HFFc6 (cell line): ENCODE measurements around the gene MED27. TPM values are rescaled to one million over a fixed set of nuclear protein-coding genes. Genes with fewer than 3 reads are reported as not detected.

Source experiments
- DNase-seq: peaks from one replicate; pipeline ENCODE4 v3.0.0-alpha.2; 2018
- H3K27ac Mint-ChIP-seq: 2 replicates; pipeline ENCODE4 v1.8.0; 2020; ENCODE audit warnings: mild to moderate bottlenecking, mixed read lengths
- H3K27me3 Mint-ChIP-seq: 2 replicates; pipeline ENCODE4 v1.8.0; 2021; ENCODE audit warnings: mild to moderate bottlenecking, moderate library complexity, mixed read lengths; ENCODE audit not compliant: insufficient read depth
- H3K36me3 Mint-ChIP-seq: 2 replicates; pipeline ENCODE4 v1.8.0; 2021; ENCODE audit warnings: low read depth, mixed read lengths
- H3K4me1 Mint-ChIP-seq: 2 replicates; pipeline ENCODE4 v1.8.0; 2020; ENCODE audit warnings: low read depth, mixed read lengths
- H3K4me3 Mint-ChIP-seq: 2 replicates; pipeline ENCODE4 v1.8.0; 2020; ENCODE audit warnings: mild to moderate bottlenecking, moderate library complexity, mixed read lengths
- H3K9me3 Mint-ChIP-seq: 2 replicates; pipeline ENCODE4 v1.8.0; 2020; ENCODE audit warnings: mild to moderate bottlenecking, mixed read lengths
- CTCF ChIP-seq: fragments of 200-600 bp; sonication (generic); IDR thresholded peaks from 2 replicates; pipeline ENCODE4 v1.5.0; 2021; ENCODE audit warnings: antibody characterized with exemption, mild to moderate bottlenecking
- total RNA-seq, 6 experiments: library from RNA; stranded (reverse); fragmentation: NEBNext Ultra II Directional; extraction: Animal tissue kit (Norgen Biotek cat#: 25700); gene quantifications; 2 replicates in 1 of 6; 3 replicates in 5 of 6; pipeline ENCODE4 v1.2.3, GENCODE V29; 2021

The MED27 gene
- total RNA-seq, 6 experiments from 2014 or later = 30.2 to 37.7 (median 32.7) TPM

GRCh38 chr9:131836607-131837315 lies 242.9 kb downstream of the MED27 start:
- Mint-ChIP-seq H3K27ac (no peak overlapping the region), H3K4me3 (no peak overlapping the region), H3K36me3 (peaks cover 6% of the 10 kb centered on the region), H3K27me3 (peaks cover 32% of the 10 kb centered on the region), H3K9me3 (peaks cover 25% of the 10 kb centered on the region), H3K4me1 (peaks cover 16% of the 10 kb centered on the region)
- DNase-seq = no peak
- no peak for TF ChIP-seq CTCF

DNA sequence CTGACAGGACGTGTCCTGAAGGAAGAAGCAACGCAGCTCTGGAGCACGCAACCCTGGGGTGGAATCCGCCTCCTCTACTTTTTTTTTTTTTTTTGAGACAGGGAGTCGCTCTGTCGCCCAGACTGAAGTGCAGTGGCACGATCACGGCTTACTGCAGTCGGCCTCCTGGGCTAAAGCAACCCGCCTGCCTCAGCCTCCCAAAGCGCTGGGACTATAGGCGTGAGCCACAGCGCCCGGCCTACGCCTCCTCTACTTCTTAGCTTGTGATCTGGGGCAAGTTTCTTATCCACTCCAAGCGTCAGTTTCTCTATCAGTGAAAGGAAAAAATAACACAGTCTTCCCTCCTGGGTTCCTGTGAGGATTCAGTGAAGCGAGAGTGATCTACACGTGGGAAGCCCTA lies 243.6 kb downstream of the MED27 start:
- Mint-ChIP-seq H3K4me3 (no peak overlapping the region), H3K4me1 (peaks cover 16% of the 10 kb centered on the region), H3K27me3 (peaks cover 29% of the 10 kb centered on the region), H3K27ac (no peak overlapping the region), H3K36me3 (peaks cover 6% of the 10 kb centered on the region), H3K9me3 (peaks cover 25% of the 10 kb centered on the region)
- DNase-seq = no peak
- no peak for TF ChIP-seq CTCF

DNA sequence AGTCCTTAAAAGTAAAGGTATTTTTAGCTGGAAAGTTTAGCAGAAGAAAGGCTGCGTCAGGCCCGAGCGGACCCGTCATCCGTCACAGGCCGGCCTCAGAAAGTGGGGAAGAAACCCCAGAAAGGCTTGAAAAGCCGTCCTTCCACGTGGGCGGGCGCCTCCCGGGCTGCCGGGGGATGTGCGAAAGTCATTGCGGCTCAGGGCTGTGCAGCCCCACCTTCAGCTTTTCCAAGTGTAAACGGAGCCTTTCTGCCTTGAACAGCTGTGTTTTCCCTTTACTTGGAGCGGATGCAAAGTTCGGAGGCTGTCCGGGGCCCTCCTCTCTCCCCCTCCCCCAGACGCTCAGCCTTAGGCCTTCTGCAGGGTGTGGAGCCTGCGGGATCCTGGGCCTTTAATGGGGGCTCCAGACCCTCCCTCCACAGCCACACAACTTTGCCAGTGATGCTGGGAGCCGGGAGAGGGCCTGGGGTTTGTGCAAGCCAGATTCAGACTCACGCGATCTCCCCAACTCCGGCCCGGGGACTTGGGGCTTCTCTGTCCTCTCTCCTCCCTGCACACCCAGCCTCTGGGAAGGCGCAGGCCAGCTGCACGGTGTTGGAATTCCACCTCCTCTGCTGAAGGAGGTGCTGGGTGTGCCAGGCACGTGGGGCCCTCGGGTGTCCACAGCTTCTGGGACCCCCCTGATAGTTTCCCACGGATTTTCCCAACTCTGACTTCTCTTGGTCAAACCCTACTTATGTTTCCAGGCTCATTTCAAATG lies 244.3 kb downstream of the MED27 start:
- Mint-ChIP-seq H3K27ac (no peak overlapping the region), H3K4me3 (no peak overlapping the region), H3K36me3 (peaks cover 6% of the 10 kb centered on the region), H3K9me3 (peaks cover 25% of the 10 kb centered on the region), H3K4me1 (peaks cover 12% of the 10 kb centered on the region), H3K27me3 (peaks cover 29% of the 10 kb centered on the region)
- DNase-seq = no peak
- TF ChIP-seq CTCF = no peak

- peaks cover 25% of the 10 kb centered on the region for H3K9me3 Mint-ChIP-seq
- no peak for TF ChIP-seq CTCF
- no peak for DNase-seq
Measured at GRCh38 chr9:131834721-131835120, 244.9 kb downstream of the MED27 start.

DNA sequence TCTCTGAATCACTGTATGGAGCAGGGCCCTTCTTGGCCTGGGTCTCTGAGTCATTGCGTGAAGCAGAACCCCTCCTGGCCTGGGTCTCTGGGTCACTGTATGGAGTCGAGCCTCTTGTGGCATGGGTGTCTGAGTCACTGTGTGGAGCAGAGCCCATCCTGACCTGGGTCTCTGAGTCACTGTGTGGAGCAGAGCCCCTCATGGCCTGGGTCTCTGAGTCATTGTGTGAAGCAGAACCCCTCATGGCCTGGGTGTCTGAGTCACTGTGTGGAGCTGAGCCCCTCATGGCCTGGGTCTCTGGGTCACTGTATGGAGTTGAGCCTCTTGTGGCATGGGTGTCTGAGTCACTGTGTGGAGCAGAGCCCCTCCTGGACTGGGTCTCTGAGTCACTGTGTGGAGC lies 245.8 kb downstream of the MED27 start:
- no peak for TF ChIP-seq CTCF
- Mint-ChIP-seq H3K4me1 (no peaks in the 10 kb centered on the region), H3K9me3 (peaks cover 25% of the 10 kb centered on the region), H3K27ac (no peak overlapping the region), H3K27me3 (peaks cover 22% of the 10 kb centered on the region), H3K4me3 (no peak overlapping the region), H3K36me3 (peaks cover 6% of the 10 kb centered on the region)
- DNase-seq = no peak

More at GRCh38 chr9:131834721-131835120, 244.9 kb downstream of the MED27 start:
- Mint-ChIP-seq H3K27me3 (peaks cover 26% of the 10 kb centered on the region), H3K36me3 (peaks cover 6% of the 10 kb centered on the region), H3K4me3 (no peak overlapping the region), H3K27ac (no peak overlapping the region), H3K4me1 (peaks cover 6% of the 10 kb centered on the region)
